ENCODE measurements around the gene NOVA1.
"Not testable (repeated sequence)": the region's sequence is repeated elsewhere in the genome, so short reads cannot be mapped to it uniquely, and the experiment has no call there.

DNA sequence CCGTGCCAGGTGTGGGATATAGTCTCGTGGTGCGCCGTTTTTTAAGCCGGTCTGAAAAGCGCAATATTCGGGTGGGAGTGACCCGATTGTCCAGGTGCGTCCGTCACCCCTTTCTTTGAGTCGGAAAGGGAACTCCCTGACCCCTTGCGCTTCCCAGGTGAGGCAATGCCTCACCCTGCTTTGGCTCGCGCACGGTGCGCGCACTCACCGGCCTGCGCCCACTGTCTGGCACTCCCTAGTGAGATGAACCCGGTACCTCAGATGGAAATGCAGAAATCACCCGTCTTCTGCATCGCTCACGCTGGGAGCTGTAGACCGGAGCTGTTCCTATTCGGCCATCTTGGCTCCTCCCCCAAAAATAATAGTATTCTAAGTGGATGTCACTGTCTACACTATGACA lies 37.1 kb upstream of the NOVA1 start:
- not testable (repeated sequence) for TF ChIP-seq POLR2AphosphoS5 (IDR thresholded peaks at IDR 0.05; ENCODE audit: borderline replicate concordance, low read depth, low read length); FOXP2 (optimal IDR thresholded peaks at IDR 0.05; ENCODE audit: control extremely low read depth, extremely low read length, insufficient read depth); EZH2 (IDR thresholded peaks at IDR 0.05)
